Ovary (tissue), 3 donors: ENCODE measurements around the gene BICDL1.

Experiments used
- EP300 ChIP-seq: sonication (generic); formaldehyde crosslinking; IDR thresholded peaks from one replicate; pipeline ENCODE4 v1.6.1; 2017; ENCODE audit warnings: antibody characterized with exemption
- TF ChIP-seq, protein P1 (sequence below), 3 donors: fragments of 450-650 bp in 2 of 3; fragments of 200-600 bp in 1 of 3; IDR thresholded peaks; one replicate each; pipeline versions ENCODE4 v1.5.1 to v1.8.0; 2016 to 2022; ENCODE audit warnings: antibody characterized with exemption in 3 of 3, mild to moderate bottlenecking in 1 of 3
- donor health status: DM: no; HTN: no; CAD: no.

DNA sequence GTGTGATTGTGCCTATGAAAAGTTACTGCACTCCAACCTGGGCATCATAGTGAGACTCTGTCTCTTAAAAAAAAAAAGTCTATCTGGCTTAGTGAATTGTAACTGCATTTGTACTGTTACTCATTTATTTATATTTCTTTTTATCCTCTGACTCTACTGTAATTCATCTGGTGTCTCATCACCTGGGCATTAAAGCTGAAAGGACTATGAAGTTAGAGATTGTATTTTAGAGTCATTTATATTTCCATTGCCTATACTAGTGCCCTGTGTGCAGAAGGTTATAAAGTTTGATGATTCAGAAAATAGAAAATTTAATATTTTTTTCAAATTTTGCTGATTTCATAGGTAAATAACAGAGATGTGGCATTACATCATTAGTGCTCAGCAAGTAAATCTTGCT, 30.2 kb downstream of the BICDL1 start:
- TF ChIP-seq, protein P1, sequence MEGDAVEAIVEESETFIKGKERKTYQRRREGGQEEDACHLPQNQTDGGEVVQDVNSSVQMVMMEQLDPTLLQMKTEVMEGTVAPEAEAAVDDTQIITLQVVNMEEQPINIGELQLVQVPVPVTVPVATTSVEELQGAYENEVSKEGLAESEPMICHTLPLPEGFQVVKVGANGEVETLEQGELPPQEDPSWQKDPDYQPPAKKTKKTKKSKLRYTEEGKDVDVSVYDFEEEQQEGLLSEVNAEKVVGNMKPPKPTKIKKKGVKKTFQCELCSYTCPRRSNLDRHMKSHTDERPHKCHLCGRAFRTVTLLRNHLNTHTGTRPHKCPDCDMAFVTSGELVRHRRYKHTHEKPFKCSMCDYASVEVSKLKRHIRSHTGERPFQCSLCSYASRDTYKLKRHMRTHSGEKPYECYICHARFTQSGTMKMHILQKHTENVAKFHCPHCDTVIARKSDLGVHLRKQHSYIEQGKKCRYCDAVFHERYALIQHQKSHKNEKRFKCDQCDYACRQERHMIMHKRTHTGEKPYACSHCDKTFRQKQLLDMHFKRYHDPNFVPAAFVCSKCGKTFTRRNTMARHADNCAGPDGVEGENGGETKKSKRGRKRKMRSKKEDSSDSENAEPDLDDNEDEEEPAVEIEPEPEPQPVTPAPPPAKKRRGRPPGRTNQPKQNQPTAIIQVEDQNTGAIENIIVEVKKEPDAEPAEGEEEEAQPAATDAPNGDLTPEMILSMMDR (IDR thresholded peaks at IDR 0.05) = no peak
- no peak for TF ChIP-seq EP300
